Chondrocyte (in vitro differentiated cells): Measurements from ENCODE around the gene KCNAB1. TPM values are rescaled to one million over a fixed set of nuclear protein-coding genes. Genes with fewer than 3 reads are reported as not detected.

Source experiments
- DNase-seq: peaks from one replicate; pipeline ENCODE4 v3.0.0; 2021; ENCODE audit warnings: mixed read lengths, low spot score
- H3K27ac Mint-ChIP-seq: one replicate; pipeline ENCODE4 v1.8.0; 2021; ENCODE audit warnings: mild to moderate bottlenecking, moderate library complexity, mixed read lengths; ENCODE audit not compliant: unreplicated experiment
- H3K27me3 Mint-ChIP-seq: 2 replicates; pipeline ENCODE4 v1.8.0; 2021; ENCODE audit warnings: low read depth, mixed read lengths
- H3K36me3 Mint-ChIP-seq: 2 replicates; pipeline ENCODE4 v1.8.0; 2021; ENCODE audit warnings: low read depth, mixed read lengths
- H3K4me1 Mint-ChIP-seq: 2 replicates; pipeline ENCODE4 v1.8.0; 2021; ENCODE audit warnings: low read depth, mild to moderate bottlenecking, mixed read lengths
- H3K4me3 Mint-ChIP-seq: one replicate; pipeline ENCODE4 v1.8.0; 2021; ENCODE audit warnings: mild to moderate bottlenecking, moderate library complexity, mixed read lengths; ENCODE audit not compliant: unreplicated experiment
- H3K9me3 Mint-ChIP-seq: 2 replicates; pipeline ENCODE4 v1.8.0; 2021; ENCODE audit warnings: low read depth, mixed read lengths
- CTCF ChIP-seq: fragments of 200-600 bp; sonication (generic); IDR thresholded peaks from 2 replicates; pipeline ENCODE4 v1.5.0; 2021; ENCODE audit warnings: antibody characterized with exemption, mild to moderate bottlenecking, moderate library complexity
- total RNA-seq: library from RNA; stranded (reverse); gene quantifications from 3 replicates; pipeline ENCODE4 v1.2.1, GENCODE V29; 2021

The KCNAB1 gene
- total RNA-seq, 1 donor from 2014 or later: 3.4 TPM

GRCh38 chr3:156158656-156159295, 38.4 kb downstream of the KCNAB1 start:
- no peak for TF ChIP-seq CTCF
- Mint-ChIP-seq H3K4me1 (peaks cover 15% of the 10 kb centered on the region), H3K4me3 (no peak overlapping the region), H3K27ac (no peak overlapping the region), H3K36me3 (peaks cover 2% of the 10 kb centered on the region), H3K27me3 (no peaks in the 10 kb centered on the region), H3K9me3 (peaks cover 4% of the 10 kb centered on the region)
- DNase-seq: no peak

- no peak for DNase-seq
- H3K27ac Mint-ChIP-seq: no peak overlapping the region
- no peaks in the 10 kb centered on the region for H3K27me3 Mint-ChIP-seq
- H3K4me1 Mint-ChIP-seq: peaks cover 15% of the 10 kb centered on the region
- H3K4me3 Mint-ChIP-seq: no peak overlapping the region
- no peak for TF ChIP-seq CTCF
- H3K9me3 Mint-ChIP-seq: peaks cover under 1% of the 10 kb centered on the region
- no peaks in the 10 kb centered on the region for H3K36me3 Mint-ChIP-seq
Measured at GRCh38 chr3:156160647-156161046, 40.3 kb downstream of the KCNAB1 start.

- H3K27me3 Mint-ChIP-seq: no peaks in the 10 kb centered on the region
- no peak for TF ChIP-seq CTCF
Measured at GRCh38 chr3:156161172-156161571, 40.8 kb downstream of the KCNAB1 start.

GRCh38 chr3:156163848-156164247, 43.5 kb downstream of the KCNAB1 start:
- no peak for TF ChIP-seq CTCF
- peaks cover 2% of the 10 kb centered on the region for H3K27me3 Mint-ChIP-seq
- H3K4me1 Mint-ChIP-seq: peaks cover 15% of the 10 kb centered on the region
- H3K9me3 Mint-ChIP-seq: no peaks in the 10 kb centered on the region
- H3K27ac Mint-ChIP-seq: no peak overlapping the region
- no peaks in the 10 kb centered on the region for H3K36me3 Mint-ChIP-seq
- no peak overlapping the region for H3K4me3 Mint-ChIP-seq
- no peak for DNase-seq

More at GRCh38 chr3:156161172-156161571, 40.8 kb downstream of the KCNAB1 start:
- no peak overlapping the region for H3K27ac Mint-ChIP-seq
- H3K9me3 Mint-ChIP-seq: no peaks in the 10 kb centered on the region
- no peak overlapping the region for H3K4me3 Mint-ChIP-seq
- DNase-seq: no peak
- H3K36me3 Mint-ChIP-seq: no peaks in the 10 kb centered on the region
- H3K4me1 Mint-ChIP-seq: peaks cover 15% of the 10 kb centered on the region

- H3K27me3 Mint-ChIP-seq: peaks cover 3% of the 10 kb centered on the region
- no peaks in the 10 kb centered on the region for H3K36me3 Mint-ChIP-seq
- H3K4me3 Mint-ChIP-seq: no peak overlapping the region
- TF ChIP-seq CTCF: no peak
- no peak overlapping the region for H3K27ac Mint-ChIP-seq
- no peak for DNase-seq
- peaks cover 12% of the 10 kb centered on the region for H3K4me1 Mint-ChIP-seq
- H3K9me3 Mint-ChIP-seq: no peaks in the 10 kb centered on the region
Measured at GRCh38 chr3:156166808-156167207, 46.4 kb downstream of the KCNAB1 start.
